SH-SY5Y (cell line): ENCODE results near the gene PAX3.

Experiments used
- GATA2 ChIP-seq: IDR thresholded peaks from 2 replicates; pipeline ENCODE4 v1.6.1; 2011; ENCODE audit warnings: mild to moderate bottlenecking, low read depth, low read length
- GATA3 ChIP-seq: IDR thresholded peaks from 2 replicates; pipeline ENCODE4 v1.6.1; 2011; ENCODE audit warnings: low read depth, mild to moderate bottlenecking, low read length, moderate library complexity

DNA sequence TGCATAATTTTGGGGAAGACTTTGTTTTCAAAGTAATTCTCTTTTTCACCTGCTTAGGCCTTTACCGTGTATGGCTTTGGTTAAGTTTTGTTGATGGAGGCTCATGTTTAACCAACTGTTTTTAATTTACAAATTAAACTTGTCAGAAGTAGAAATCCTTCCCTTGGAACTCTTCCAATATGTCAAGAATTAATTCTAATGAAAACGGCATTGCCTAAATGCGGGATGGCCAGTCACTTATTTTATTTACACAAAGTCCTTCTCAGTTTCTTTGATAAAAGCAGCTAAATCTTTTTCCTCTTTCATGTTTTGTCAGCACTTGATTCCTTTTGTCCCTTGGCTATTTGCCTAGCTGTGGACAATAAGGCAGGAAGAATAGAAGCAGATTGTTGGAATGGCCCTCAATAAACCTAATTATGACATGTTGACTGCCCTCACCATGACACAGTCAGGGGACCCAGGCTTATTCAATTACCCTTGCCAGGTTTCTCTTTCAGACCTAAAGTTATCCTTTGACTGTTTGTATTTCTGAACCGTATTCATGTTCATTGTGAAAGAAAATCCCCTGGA lies 26.3 kb downstream of the PAX3 start:
- TF ChIP-seq GATA2 (no peak), GATA3 (no peak)
